Activated CD8-positive, alpha-beta memory T cell treated with anti-CD3 and anti-CD28 coated beads, Interleukin-2, amount 10 ng/mL, durations not matched to agents 7 days and 5 days (primary cell): ENCODE data around the gene TENT4B. TPM values are rescaled to one million over a fixed set of nuclear protein-coding genes. Genes with fewer than 3 reads are reported as not detected.

Experiments
- ATAC-seq: fragments of 150-1000 bp; cut with Tn5 transposase; one replicate; pipeline ENCODE4 v1.10.0; 2021; ENCODE audit warnings: moderate library complexity
- CTCF ChIA-PET: fragments of 350-600 bp; sonication (Branson Sonifier 250); formaldehyde crosslinking; loops from one replicate; lab custom pipeline; 2021; ENCODE audit warnings: antibody characterized with exemption; lab: Charles Lee
- DNase-seq: peaks from one replicate; pipeline ENCODE4 v3.0.0-alpha.2; 2020
- H3K27ac Mint-ChIP-seq: one replicate; pipeline ENCODE4 v1.8.0; 2021; ENCODE audit warnings: mild to moderate bottlenecking, mixed read lengths
- H3K27me3 Mint-ChIP-seq: one replicate; pipeline ENCODE4 v1.8.0; 2021; ENCODE audit warnings: mixed read lengths
- H3K36me3 Mint-ChIP-seq: one replicate; pipeline ENCODE4 v1.8.0; 2021; ENCODE audit warnings: mild to moderate bottlenecking, mixed read lengths
- H3K4me1 Mint-ChIP-seq: one replicate; pipeline ENCODE4 v1.8.0; 2021; ENCODE audit warnings: mixed read lengths
- H3K4me3 Mint-ChIP-seq: one replicate; pipeline ENCODE4 v1.8.0; 2021; ENCODE audit warnings: mild to moderate bottlenecking, moderate library complexity, mixed read lengths
- H3K9me3 Mint-ChIP-seq: one replicate; pipeline ENCODE4 v1.8.0; 2022; ENCODE audit warnings: low read depth, mixed read lengths
- total RNA-seq, 2 experiments: library from RNA; stranded (reverse); gene quantifications; one replicate each; pipeline ENCODE4 v1.2.3, GENCODE V29; 2021

TENT4B gene
- total RNA-seq, 2 experiments from 2014 or later = 18.5 to 19.7 TPM

DNA sequence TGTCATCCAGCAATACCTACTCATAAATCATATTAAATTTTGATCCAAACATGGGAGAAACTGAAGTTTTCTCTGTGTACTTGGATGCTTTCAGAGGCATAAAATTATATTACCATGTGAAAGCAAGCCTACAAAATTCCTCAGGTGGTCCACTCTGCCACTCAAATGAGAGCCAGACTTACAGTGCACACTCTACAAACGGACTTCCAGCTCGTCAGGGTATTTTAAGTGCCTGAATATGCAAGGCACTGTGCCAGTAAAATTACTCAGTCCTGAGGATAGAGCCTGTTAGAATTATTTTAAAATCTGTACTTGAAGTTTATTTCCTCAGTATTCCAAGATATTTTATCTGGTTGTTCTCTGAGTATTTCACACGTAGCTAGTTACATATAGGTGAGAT, 54.5 kb downstream of the TENT4B start:
- DNase-seq = no peak
- no peaks in the 10 kb centered on the region for H3K27me3 Mint-ChIP-seq
- no peak overlapping the region for H3K27ac Mint-ChIP-seq
- ATAC-seq = no peak
- no peaks in the 10 kb centered on the region for H3K9me3 Mint-ChIP-seq
- H3K4me3 Mint-ChIP-seq = no peak overlapping the region
- peaks cover 28% of the 10 kb centered on the region for H3K4me1 Mint-ChIP-seq
- H3K36me3 Mint-ChIP-seq = peaks cover 6% of the 10 kb centered on the region
- CTCF ChIA-PET = interaction anchor here (10.2 to 10.6 kb wide), 3 partner anchors 9 to 182 kb away, joined by 111 to 167 read pairs (median 153); partner anchors contain the start of genes CNEP1R1 and HEATR3

DNA sequence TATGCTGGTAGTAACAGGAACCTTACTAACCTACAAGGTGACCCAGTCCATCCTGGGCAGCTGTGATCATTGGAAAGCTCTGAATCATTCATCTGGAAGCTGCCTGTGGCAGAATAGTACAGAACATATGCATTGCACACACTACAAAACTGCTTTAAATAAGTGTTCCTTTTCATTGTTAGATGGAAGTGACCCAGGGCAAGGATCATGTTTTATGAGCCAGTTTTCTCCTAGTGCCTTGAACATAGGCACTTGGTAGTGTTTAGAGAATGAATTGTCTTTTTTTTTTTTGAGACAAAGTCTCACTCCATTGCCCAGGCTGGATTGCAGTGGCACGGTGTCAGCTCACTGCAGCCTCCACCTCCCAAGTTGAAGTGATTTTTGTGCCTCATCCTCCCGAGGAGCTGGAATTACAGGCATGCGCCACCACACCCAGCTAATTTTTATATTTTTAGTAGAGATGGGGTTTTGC, 55.4 kb downstream of the TENT4B start:
- Mint-ChIP-seq H3K27me3 (no peaks in the 10 kb centered on the region), H3K9me3 (no peaks in the 10 kb centered on the region), H3K36me3 (peaks cover 9% of the 10 kb centered on the region), H3K27ac (no peak overlapping the region), H3K4me1 (peaks cover 24% of the 10 kb centered on the region), H3K4me3 (no peak overlapping the region)
- ATAC-seq (no peak), DNase-seq (no peak)
- CTCF ChIA-PET = interaction anchor here (1.2 to 10.6 kb wide), 5 partner anchors 10 to 183 kb away, joined by 3 to 167 read pairs (median 111); partner anchors contain the start of genes CNEP1R1 and HEATR3

DNA sequence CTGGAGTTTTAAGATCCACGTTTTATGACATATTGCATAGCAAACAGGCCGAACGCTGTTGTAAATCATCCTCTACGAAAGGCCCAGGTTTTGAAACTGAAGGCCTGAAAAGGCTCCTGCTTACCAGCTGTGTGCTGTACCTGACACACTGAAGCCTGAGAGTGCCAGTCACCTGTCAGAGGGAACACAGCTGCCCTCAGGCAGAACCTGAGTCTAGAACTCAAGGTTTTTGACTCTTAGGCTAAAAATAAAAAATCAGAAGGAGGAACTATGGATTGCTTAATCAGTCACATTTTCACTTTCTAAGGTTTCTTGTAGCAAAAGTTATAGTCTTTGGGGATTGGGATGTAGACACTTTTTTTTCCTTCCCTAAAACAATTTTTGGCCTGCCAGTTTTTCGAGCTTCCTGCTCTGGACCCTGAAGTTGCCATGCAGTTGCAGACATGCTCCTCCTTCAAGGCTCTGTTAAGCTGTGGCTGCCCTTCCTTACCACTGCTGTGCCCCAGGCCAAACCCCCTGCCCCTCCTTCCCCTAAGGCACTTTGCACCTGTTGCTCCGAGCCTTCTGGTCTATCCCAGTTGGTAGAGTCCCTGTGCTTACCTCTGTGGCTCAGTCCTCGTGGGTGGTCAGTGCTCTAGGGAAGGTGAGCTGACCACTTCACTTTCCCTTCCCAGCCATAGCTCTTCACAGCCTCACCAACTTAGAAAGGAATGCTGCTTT, 56.6 kb downstream of the TENT4B start:
- CTCF ChIA-PET = interaction anchor here (0.8 to 10.6 kb wide), 47 partner anchors 9 to 567 kb away, joined by 3 to 167 read pairs (median 5); partner anchors contain the start of genes ADCY7, CNEP1R1 and HEATR3
- peak overlapping the region; percentile 31 for H3K27ac Mint-ChIP-seq
- no peak overlapping the region for H3K4me3 Mint-ChIP-seq
- H3K4me1 Mint-ChIP-seq = peaks cover 27% of the 10 kb centered on the region
- H3K36me3 Mint-ChIP-seq = peaks cover 13% of the 10 kb centered on the region
- DNase-seq = no peak
- H3K9me3 Mint-ChIP-seq = no peaks in the 10 kb centered on the region
- no peaks in the 10 kb centered on the region for H3K27me3 Mint-ChIP-seq
- ATAC-seq = no peak

DNA sequence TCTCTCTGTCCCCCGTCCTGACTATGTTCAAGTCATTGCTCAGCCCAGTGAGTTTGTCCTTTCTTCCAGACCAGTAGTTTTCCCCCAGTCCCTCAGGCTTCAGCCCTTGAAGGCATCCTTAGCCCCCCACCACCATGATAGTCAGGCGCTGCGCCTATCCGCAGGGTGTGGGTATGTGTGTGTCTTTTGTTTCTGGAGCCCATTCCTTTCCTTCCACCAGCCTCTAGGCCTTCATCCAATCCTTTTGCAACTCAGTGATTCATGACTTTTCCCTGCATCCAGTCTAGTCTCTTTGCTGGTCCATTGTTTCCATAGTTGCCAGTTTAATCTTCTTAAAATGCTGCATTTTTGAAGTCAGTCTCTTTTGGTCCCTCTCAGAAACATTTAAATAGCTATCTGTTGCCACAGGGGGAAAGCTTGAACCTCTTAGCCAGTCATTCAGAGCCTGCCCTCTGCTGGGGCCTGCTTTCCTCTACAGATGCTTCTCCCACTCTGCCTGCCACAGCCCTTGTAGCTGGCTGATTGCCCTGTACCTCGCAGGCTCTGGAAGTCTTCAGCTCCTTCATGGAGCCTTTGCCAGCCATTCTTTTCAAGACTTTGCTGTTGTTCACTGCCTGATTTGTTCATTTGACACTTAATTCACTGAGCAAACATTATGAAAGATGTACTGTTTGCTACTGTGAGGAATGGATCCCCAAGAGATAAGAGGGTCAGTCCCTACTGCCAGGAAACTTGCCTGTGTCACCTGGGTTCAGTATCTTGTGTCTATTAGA, 57.3 kb downstream of the TENT4B start:
- Mint-ChIP-seq H3K36me3 (peaks cover 15% of the 10 kb centered on the region), H3K27ac (peak overlapping the region; percentile 31), H3K4me3 (no peak overlapping the region), H3K4me1 (peaks cover 34% of the 10 kb centered on the region), H3K27me3 (no peaks in the 10 kb centered on the region), H3K9me3 (no peaks in the 10 kb centered on the region)
- ATAC-seq = peak; percentile 90
- CTCF ChIA-PET = interaction anchor here (0.8 to 10.6 kb wide), 51 partner anchors 10 to 596 kb away, joined by 3 to 167 read pairs (median 5); partner anchors contain the start of genes ADCY7, CNEP1R1 and HEATR3
- peak; percentile 80 for DNase-seq

DNA sequence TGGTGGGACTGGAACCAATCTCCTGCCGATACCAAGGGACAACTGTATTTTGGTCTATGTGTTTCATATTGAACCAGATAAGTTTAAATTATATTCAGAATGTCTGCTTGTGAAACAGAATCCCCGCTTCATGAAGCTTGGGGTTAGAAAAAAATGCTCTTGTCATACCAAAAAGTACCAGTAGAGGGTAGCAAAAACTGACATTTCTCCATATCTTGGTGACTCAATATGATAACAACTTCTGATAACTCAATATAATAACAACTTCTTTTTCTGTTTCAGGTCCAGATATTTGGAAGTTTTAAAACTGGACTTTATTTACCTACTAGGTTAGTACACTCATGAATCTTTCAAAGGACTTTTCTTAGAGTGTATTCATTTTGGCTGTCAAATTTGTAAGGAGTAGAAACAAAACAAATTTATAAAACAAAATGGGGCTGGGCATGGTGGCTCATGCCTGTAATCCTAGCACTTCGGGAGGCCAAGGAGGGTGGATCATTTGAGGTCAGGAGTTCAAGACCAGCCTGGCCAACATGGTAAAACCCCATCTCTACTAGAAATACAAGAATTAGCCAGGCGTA, 60.9 kb downstream of the TENT4B start:
- DNase-seq (no peak), ATAC-seq (peak; percentile 57)
- Mint-ChIP-seq H3K36me3 (peaks cover 25% of the 10 kb centered on the region), H3K27ac (peak overlapping the region; percentile 78), H3K27me3 (no peaks in the 10 kb centered on the region), H3K4me3 (no peak overlapping the region), H3K9me3 (no peaks in the 10 kb centered on the region), H3K4me1 (peaks cover 49% of the 10 kb centered on the region)
- CTCF ChIA-PET = interaction anchor here (0.8 to 10.6 kb wide), 17 partner anchors 10 to 592 kb away, joined by 3 to 167 read pairs (median 9); partner anchors contain the start of genes CNEP1R1 and HEATR3

DNA sequence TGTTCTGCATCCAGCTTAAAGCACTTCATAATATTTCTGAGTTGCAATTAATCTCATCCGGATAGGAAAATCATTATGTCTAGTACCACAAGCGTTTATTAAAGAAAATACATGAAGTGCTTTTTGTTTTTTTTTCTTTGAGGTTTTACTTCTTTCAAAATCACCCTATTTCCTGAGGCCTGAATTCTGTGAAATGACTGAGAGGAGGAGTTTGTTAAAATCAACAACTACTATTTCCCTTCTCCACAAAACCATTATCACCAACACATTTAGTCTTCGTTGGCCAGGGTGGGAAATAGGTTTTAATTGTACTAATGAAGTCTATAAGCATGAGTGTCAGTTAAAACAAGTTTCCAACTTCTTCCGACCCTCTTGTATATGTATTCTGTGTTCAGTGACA, 62.6 kb downstream of the TENT4B start:
- DNase-seq = no peak
- ATAC-seq = peak; percentile 20
- H3K9me3 Mint-ChIP-seq = no peaks in the 10 kb centered on the region
- H3K27me3 Mint-ChIP-seq = no peaks in the 10 kb centered on the region
- peak overlapping the region; percentile 84 for H3K27ac Mint-ChIP-seq
- H3K4me3 Mint-ChIP-seq = peak overlapping the region; percentile 42
- CTCF ChIA-PET = interaction anchor here (1.2 to 10.6 kb wide), 8 partner anchors 17 to 591 kb away, joined by 3 to 167 read pairs (median 66); partner anchors contain the start of genes CNEP1R1 and HEATR3
- peaks cover 30% of the 10 kb centered on the region for H3K36me3 Mint-ChIP-seq
- H3K4me1 Mint-ChIP-seq = peaks cover 38% of the 10 kb centered on the region

DNA sequence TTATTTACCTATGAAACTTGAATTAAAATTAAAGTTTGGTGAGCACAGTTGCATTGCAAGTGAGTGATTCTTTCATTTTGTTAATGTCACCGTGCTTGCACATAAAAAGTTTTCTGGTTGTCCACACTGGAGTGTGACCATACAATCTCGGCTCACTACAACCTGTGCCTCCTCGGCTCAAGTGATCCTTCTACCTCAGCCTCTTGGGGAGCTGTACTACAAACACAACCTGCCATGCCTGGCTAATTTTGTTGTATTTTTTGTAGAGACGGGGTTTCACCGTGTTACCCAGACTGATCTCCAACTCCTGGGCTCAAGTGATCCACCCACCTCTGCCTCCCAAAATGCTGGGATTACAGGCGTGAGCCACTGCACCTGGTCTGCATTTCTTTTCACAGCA, 63.1 kb downstream of the TENT4B start:
- no peak for DNase-seq
- CTCF ChIA-PET = interaction anchor here (1.1 to 10.6 kb wide), 9 partner anchors 18 to 590 kb away, joined by 3 to 167 read pairs (median 20); partner anchors contain the start of genes CNEP1R1 and HEATR3
- Mint-ChIP-seq H3K9me3 (no peaks in the 10 kb centered on the region), H3K27me3 (no peaks in the 10 kb centered on the region), H3K27ac (peak overlapping the region; percentile 84), H3K36me3 (peaks cover 32% of the 10 kb centered on the region), H3K4me1 (peaks cover 36% of the 10 kb centered on the region), H3K4me3 (peak overlapping the region; percentile 42)
- no peak for ATAC-seq

DNA sequence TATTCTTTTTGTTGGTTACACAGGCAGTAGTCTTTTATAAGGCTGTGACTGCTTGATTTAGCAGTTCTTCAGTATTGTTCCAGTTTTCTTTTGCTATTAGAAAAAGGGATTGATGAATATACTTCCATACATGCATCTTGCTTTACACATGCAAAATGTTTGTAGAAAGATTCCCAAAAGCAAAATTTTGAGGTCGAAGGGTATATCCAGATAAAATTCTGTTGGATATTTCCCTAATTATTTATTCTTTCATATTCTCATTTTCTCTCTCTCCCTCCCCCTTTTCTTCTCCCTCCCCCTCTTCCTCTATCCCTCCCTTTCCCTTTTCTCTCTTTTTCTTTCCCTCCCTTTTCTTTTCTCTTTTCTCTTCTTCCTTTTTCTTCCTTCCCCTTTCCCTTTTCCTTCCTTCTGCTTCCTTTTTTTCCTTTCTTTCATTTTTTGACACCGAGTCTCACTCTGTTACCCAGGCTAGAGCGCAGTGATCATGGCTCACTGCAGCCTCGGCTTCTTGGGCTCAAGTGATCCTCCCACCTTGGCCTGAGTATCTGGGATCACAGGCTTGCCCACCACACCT, 66.4 kb downstream of the TENT4B start:
- no peak for DNase-seq
- Mint-ChIP-seq H3K4me1 (peaks cover 24% of the 10 kb centered on the region), H3K9me3 (no peaks in the 10 kb centered on the region), H3K27me3 (no peaks in the 10 kb centered on the region), H3K36me3 (peaks cover 32% of the 10 kb centered on the region), H3K27ac (no peak overlapping the region), H3K4me3 (no peak overlapping the region)
- ATAC-seq = no peak
- CTCF ChIA-PET = no interaction called here

DNA sequence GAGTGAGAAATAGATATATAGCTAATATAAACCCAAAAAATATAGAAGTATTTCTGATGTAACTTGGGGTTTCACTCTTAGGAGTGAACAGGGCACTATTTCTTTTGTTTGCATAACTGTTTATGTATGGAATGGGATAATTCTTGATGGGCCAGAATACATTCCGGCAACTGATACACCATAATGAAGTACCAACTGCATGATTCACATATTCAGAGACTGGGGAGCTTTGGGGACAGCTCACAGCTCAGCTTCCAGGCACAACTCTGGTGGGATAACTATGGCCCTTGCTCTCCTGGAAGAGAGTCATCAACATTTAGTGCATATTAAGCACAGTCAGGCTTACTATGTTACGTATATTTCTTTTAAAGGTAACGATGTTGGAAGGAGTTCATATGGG, 71.2 kb downstream of the TENT4B start:
- Mint-ChIP-seq H3K36me3 (peaks cover 47% of the 10 kb centered on the region), H3K27me3 (no peaks in the 10 kb centered on the region), H3K4me1 (peaks cover 11% of the 10 kb centered on the region), H3K27ac (no peak overlapping the region), H3K9me3 (no peaks in the 10 kb centered on the region), H3K4me3 (no peak overlapping the region)
- no peak for DNase-seq
- ATAC-seq = no peak
- CTCF ChIA-PET = no interaction called here

DNA sequence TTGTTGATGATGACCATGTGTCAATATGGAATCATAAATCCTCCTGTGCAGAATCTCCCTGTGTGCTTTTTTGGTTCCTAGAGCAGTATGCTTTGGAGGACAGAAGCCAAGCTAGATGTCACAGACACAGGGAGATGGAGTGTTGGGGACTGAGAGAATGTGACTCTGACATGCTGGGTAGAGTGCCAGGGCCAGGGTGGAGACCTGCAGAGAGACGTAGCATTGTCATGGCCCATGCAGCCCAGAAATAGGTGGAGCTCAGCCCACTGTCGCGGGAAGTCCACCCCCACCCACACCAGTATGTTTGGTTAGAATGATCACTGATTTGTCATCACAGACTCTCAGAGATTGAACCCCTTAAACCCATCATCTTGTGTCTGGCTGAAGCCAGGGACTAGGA, 74.0 kb downstream of the TENT4B start:
- CTCF ChIA-PET = no interaction called here
- no peak for ATAC-seq

DNA sequence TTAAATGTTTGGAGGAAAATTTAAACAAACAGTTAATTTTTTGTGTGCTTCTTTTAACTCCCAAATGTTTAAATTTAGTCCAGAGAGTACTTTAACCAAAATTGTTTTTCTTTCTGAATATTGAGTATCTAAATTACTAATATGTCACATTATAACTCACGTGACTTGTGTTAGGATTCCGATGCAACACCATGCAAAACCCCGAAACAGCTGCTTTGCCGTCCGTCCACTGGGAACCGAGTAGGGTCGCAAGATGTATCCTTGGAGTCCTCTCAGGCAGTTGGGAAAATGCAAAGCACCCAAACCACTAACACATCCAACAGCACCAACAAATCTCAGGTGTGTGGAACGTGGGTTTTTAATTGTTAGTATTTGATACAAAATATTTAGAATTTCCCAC, 74.6 kb downstream of the TENT4B start:
- no peaks in the 10 kb centered on the region for H3K27me3 Mint-ChIP-seq
- H3K36me3 Mint-ChIP-seq = peaks cover 41% of the 10 kb centered on the region
- CTCF ChIA-PET = no interaction called here
- no peak overlapping the region for H3K27ac Mint-ChIP-seq
- no peak overlapping the region for H3K4me3 Mint-ChIP-seq
- ATAC-seq = no peak
- no peak for DNase-seq
- H3K9me3 Mint-ChIP-seq = no peaks in the 10 kb centered on the region
- peaks cover 11% of the 10 kb centered on the region for H3K4me1 Mint-ChIP-seq

More for the DNA sequence above, 74.0 kb downstream of the TENT4B start:
- DNase-seq = no peak
- peaks cover 11% of the 10 kb centered on the region for H3K4me1 Mint-ChIP-seq
- H3K4me3 Mint-ChIP-seq = no peak overlapping the region
- peaks cover 42% of the 10 kb centered on the region for H3K36me3 Mint-ChIP-seq
- no peaks in the 10 kb centered on the region for H3K27me3 Mint-ChIP-seq
- peak overlapping the region; percentile 24 for H3K27ac Mint-ChIP-seq
- H3K9me3 Mint-ChIP-seq = no peaks in the 10 kb centered on the region

DNA sequence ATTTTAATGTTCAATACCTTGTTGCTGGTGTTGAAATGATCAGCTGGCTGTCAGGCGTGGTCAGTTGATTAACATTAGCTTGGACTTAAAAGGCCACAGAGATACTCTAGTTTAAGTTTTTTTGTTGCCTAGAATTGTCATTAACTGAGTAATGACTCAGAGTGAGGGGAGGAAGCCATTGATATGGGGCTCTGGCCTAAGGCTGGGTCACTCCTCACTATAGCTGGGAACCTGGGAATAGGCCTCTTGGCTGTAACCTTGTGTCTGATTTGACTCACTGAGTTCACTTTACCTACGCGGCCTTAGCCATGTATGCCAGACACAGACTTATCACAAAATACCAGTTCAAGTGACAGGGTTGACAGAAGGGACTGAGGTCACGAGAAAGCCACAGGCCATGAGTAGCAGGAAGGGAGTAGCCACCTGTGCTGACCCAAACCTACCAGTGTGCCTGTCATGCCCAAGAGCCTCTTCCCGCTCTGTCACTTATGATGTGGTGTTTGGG, 75.3 kb downstream of the TENT4B start:
- DNase-seq (no peak), ATAC-seq (no peak)
- H3K27me3 Mint-ChIP-seq = no peaks in the 10 kb centered on the region
- no peak overlapping the region for H3K27ac Mint-ChIP-seq
- no peaks in the 10 kb centered on the region for H3K9me3 Mint-ChIP-seq
- no peak overlapping the region for H3K4me3 Mint-ChIP-seq
- H3K36me3 Mint-ChIP-seq = peaks cover 41% of the 10 kb centered on the region
- CTCF ChIA-PET = no interaction called here
- H3K4me1 Mint-ChIP-seq = peaks cover 11% of the 10 kb centered on the region
